PC-9 (cell line): ENCODE data around the gene HNRNPLL. TPM values are rescaled to one million over a fixed set of nuclear protein-coding genes. Genes with fewer than 3 reads are reported as not detected.

Experiments
- BruUV-seq: library from RNA; stranded (reverse); fragments of 400-500 nt; replicated peaks from 2 replicates; lab custom pipeline; 2021; lab: Mats Ljungman, UMichigan
- CTCF ChIA-PET: fragments of 300-600 bp; sonication (Branson Sonifier 250); formaldehyde crosslinking; loops from one replicate; lab custom pipeline; 2022; ENCODE audit warnings: antibody characterized with exemption; lab: Charles Lee
- POLR2A ChIA-PET: fragments of 300-600 bp; sonication (Branson Sonifier 250); formaldehyde crosslinking; loops from one replicate; lab custom pipeline; 2022; ENCODE audit warnings: antibody characterized with exemption; ENCODE audit not compliant: unreplicated experiment; lab: Charles Lee
- DNase-seq, 2 experiments: peaks; one replicate each; pipeline versions ENCODE4 v3.0.0 to v3.0.0-alpha.2; 2015 to 2022; ENCODE audit warnings: mixed read lengths in 1 of 2
- H2AFZ ChIP-seq: fragments of 200-600 bp; sonication (generic); 2 replicates; pipeline ENCODE4 v1.8.1; 2017; ENCODE audit warnings: antibody characterized with exemption
- H3F3A ChIP-seq: fragments of 200-600 bp; sonication (generic); 2 replicates; pipeline ENCODE4 v1.8.1; 2017; ENCODE audit warnings: antibody characterized with exemption, mild to moderate bottlenecking, low read depth; ENCODE audit not compliant: insufficient read depth
- H3K27ac ChIP-seq: fragments of 200-600 bp; sonication (generic); 2 replicates; pipeline ENCODE4 v1.6.1; 2016; ENCODE audit warnings: mixed run types
- H3K27me3 ChIP-seq: fragments of 200-600 bp; sonication (generic); 2 replicates; pipeline ENCODE4 v1.6.1; 2016; ENCODE audit warnings: low read depth, mixed run types; ENCODE audit not compliant: insufficient read depth
- H3K36me3 ChIP-seq: fragments of 200-600 bp; sonication (generic); 2 replicates; pipeline ENCODE4 v1.6.1; 2016; ENCODE audit warnings: low read depth, mixed run types
- H3K4me1 ChIP-seq: fragments of 200-600 bp; sonication (generic); replicated peaks from 2 replicates; pipeline ENCODE4 v1.6.1; 2016; ENCODE audit warnings: mixed run types; ENCODE audit not compliant: insufficient read depth
- H3K4me2 ChIP-seq: fragments of 200-600 bp; sonication (generic); 2 replicates; pipeline ENCODE4 v1.6.1; 2017; ENCODE audit warnings: mixed run types
- H3K4me3 ChIP-seq: fragments of 200-600 bp; sonication (generic); 2 replicates; pipeline ENCODE4 v1.6.1; 2016; ENCODE audit warnings: mixed run types
- H3K79me2 ChIP-seq: fragments of 200-600 bp; sonication (generic); 2 replicates; pipeline ENCODE4 v1.6.1; 2017; ENCODE audit warnings: low read depth, mixed run types
- H3K9me2 ChIP-seq: fragments of 200-600 bp; sonication (generic); 2 replicates; pipeline ENCODE4 v1.8.1; 2017; ENCODE audit warnings: mild to moderate bottlenecking; ENCODE audit not compliant: insufficient read depth
- H3K9me3 ChIP-seq: fragments of 200-600 bp; sonication (generic); 2 replicates; pipeline ENCODE4 v1.8.1; 2016; ENCODE audit warnings: low read depth; ENCODE audit not compliant: insufficient read depth
- H4K20me1 ChIP-seq: fragments of 200-600 bp; sonication (generic); 2 replicates; pipeline ENCODE4 v1.8.1; 2017; ENCODE audit not compliant: insufficient read depth
- CTCF ChIP-seq: fragments of 200-600 bp; sonication (generic); conservative IDR thresholded peaks from 2 replicates; pipeline ENCODE4 v1.6.1; 2017; ENCODE audit warnings: mixed run types, antibody characterized with exemption, mild to moderate bottlenecking, moderate library complexity
- EZH2 ChIP-seq: fragments of 200-600 bp; sonication (generic); IDR thresholded peaks from 2 replicates; pipeline ENCODE4 v1.8.0; 2017; ENCODE audit warnings: antibody characterized with exemption, low read depth
- intact Hi-C: fragments of 100-400 bp; cut with micrococcal nuclease; formaldehyde crosslinking; loops from one replicate; pipeline ENCODE4 v1.10.0; 2022; ENCODE audit not compliant: unreplicated experiment
- total RNA-seq: library from RNA; stranded (reverse); gene quantifications from 2 replicates; pipeline ENCODE4 v1.2.3, GENCODE V29; 2021

HNRNPLL gene
- total RNA-seq, 1 experiment from 2014 or later = 38.1 TPM

GRCh38 chr2:38557217-38557616 is 45.5 kb downstream of the HNRNPLL start:
- DNase-seq = no peak
- Histone ChIP-seq H3F3A (no peaks in the 10 kb centered on the region), H4K20me1 (no peaks in the 10 kb centered on the region; the same call in 1 of the 2 replicates), H3K79me2 (no peaks in the 10 kb centered on the region), H3K9me2 (no peaks in the 10 kb centered on the region), H2AFZ (no peak overlapping the region), H3K4me1 (no peaks in the 10 kb centered on the region), H3K4me3 (no peak overlapping the region), H3K27ac (no peak overlapping the region), H3K4me2 (no peak overlapping the region), H3K9me3 (no peaks in the 10 kb centered on the region), H3K27me3 (no peaks in the 10 kb centered on the region), H3K36me3 (peaks cover 3% of the 10 kb centered on the region; the same call in 1 of the 2 replicates)
- intact Hi-C loops = no loop called here
- TF ChIP-seq EZH2 (no peak), CTCF (no peak)
- POLR2A ChIA-PET = no interaction called here
- CTCF ChIA-PET = interaction anchor here (0.6 kb wide), 1 partner anchor 269 kb away, joined by 4 read pairs; no protein-coding TSS in a partner anchor
- BruUV-seq = no TSS peak

- no peak for DNase-seq
- POLR2A ChIA-PET = no interaction called here
- intact Hi-C loops = no loop called here
Measured at GRCh38 chr2:38556006-38556801, 46.5 kb downstream of the HNRNPLL start.

More at GRCh38 chr2:38556006-38556801, 46.5 kb downstream of the HNRNPLL start:
- BruUV-seq = no TSS peak
- H3K4me3 ChIP-seq = no peak overlapping the region
- TF ChIP-seq CTCF (no peak), EZH2 (no peak)
- no peaks in the 10 kb centered on the region for H3K9me3 ChIP-seq
- H3K4me1 ChIP-seq = no peaks in the 10 kb centered on the region
- no peaks in the 10 kb centered on the region for H3K79me2 ChIP-seq
- peaks cover 3% of the 10 kb centered on the region; the same call in 1 of the 2 replicates for H3K36me3 ChIP-seq
- H3K9me2 ChIP-seq = no peaks in the 10 kb centered on the region
- no peak overlapping the region for H3K4me2 ChIP-seq
- H3K27ac ChIP-seq = no peak overlapping the region
- no peaks in the 10 kb centered on the region for H3F3A ChIP-seq
- H3K27me3 ChIP-seq = no peaks in the 10 kb centered on the region
- H4K20me1 ChIP-seq = no peaks in the 10 kb centered on the region; the same call in 1 of the 2 replicates
- CTCF ChIA-PET = interaction anchor here (0.6 kb wide), 1 partner anchor 268 kb away, joined by 4 read pairs; no protein-coding TSS in a partner anchor
- H2AFZ ChIP-seq = no peak overlapping the region
